Endothelial cell (in vitro differentiated cells): ENCODE measurements around the gene TAS2R60. TPM values are rescaled to one million over a fixed set of nuclear protein-coding genes. Genes with fewer than 3 reads are reported as not detected.

Source experiments
- DNase-seq: peaks from one replicate; pipeline ENCODE4 v3.0.0; 2021; ENCODE audit warnings: low spot score
- H3K27ac Mint-ChIP-seq: one replicate; pipeline ENCODE4 v1.8.0; 2021; ENCODE audit warnings: mixed read lengths, inconsistent platforms; ENCODE audit not compliant: unreplicated experiment
- H3K27me3 Mint-ChIP-seq: one replicate; pipeline ENCODE4 v1.8.0; 2021; ENCODE audit warnings: mild to moderate bottlenecking, moderate library complexity, mixed read lengths, inconsistent platforms; ENCODE audit not compliant: unreplicated experiment
- H3K36me3 Mint-ChIP-seq: one replicate; pipeline ENCODE4 v1.8.0; 2021; ENCODE audit warnings: mild to moderate bottlenecking, low read depth, mixed read lengths, inconsistent platforms; ENCODE audit not compliant: unreplicated experiment
- H3K4me1 Mint-ChIP-seq: one replicate; pipeline ENCODE4 v1.8.0; 2021; ENCODE audit warnings: mild to moderate bottlenecking, mixed read lengths, inconsistent platforms; ENCODE audit not compliant: unreplicated experiment
- H3K4me3 Mint-ChIP-seq: one replicate; pipeline ENCODE4 v1.8.0; 2021; ENCODE audit warnings: mild to moderate bottlenecking, mixed read lengths, inconsistent platforms; ENCODE audit not compliant: unreplicated experiment
- H3K9me3 Mint-ChIP-seq: one replicate; pipeline ENCODE4 v1.8.0; 2021; ENCODE audit warnings: mixed read lengths, inconsistent platforms; ENCODE audit not compliant: unreplicated experiment
- CTCF ChIP-seq: fragments of 200-600 bp; sonication (generic); IDR thresholded peaks from one replicate; pipeline ENCODE4 v1.5.0; 2021; ENCODE audit warnings: antibody characterized with exemption; ENCODE audit not compliant: unreplicated experiment
- total RNA-seq: library from RNA; stranded (reverse); fragmentation: NEBNext Ultra II Directional; extraction: Animal tissue kit (Norgen Biotek cat#: 25700); gene quantifications from one replicate; pipeline ENCODE4 v1.2.1, GENCODE V29; 2021; ENCODE audit not compliant: unreplicated experiment

The TAS2R60 gene
- total RNA-seq, 1 donor from 2014 or later, result not detected

GRCh38 chr7:143408252-143408685 lies 35.0 kb upstream of the TAS2R60 start:
- Mint-ChIP-seq H3K27me3 (peaks cover 9% of the 10 kb centered on the region), H3K4me1 (peaks cover 35% of the 10 kb centered on the region), H3K27ac (no peak overlapping the region), H3K4me3 (no peak overlapping the region), H3K9me3 (no peaks in the 10 kb centered on the region), H3K36me3 (no peaks in the 10 kb centered on the region)
- TF ChIP-seq CTCF, result no peak
- DNase-seq, result no peak

GRCh38 chr7:143408686-143409561 lies 34.3 kb upstream of the TAS2R60 start, which contains the start of gene EPHA1:
Gene EPHA1, minus strand, starts transcription at chr7:143408856. Its CDS starts 51 bp downstream, at chr7:143408805.
- no peaks in the 10 kb centered on the region for H3K9me3 Mint-ChIP-seq
- no peak for DNase-seq
- peak within 1 kb of the TSS; percentile 85 for H3K4me3 Mint-ChIP-seq
- H3K4me1 Mint-ChIP-seq, result peaks cover 37% of the 10 kb centered on the region
- TF ChIP-seq CTCF, result peak; percentile 17
- no peaks in the 10 kb centered on the region for H3K36me3 Mint-ChIP-seq
- peaks cover 9% of the 10 kb centered on the region for H3K27me3 Mint-ChIP-seq
- peak within 1 kb of the TSS; percentile 54 for H3K27ac Mint-ChIP-seq

GRCh38 chr7:143410521-143411004 lies 32.7 kb upstream of the TAS2R60 start:
- peaks cover 37% of the 10 kb centered on the region for H3K4me1 Mint-ChIP-seq
- no peak for TF ChIP-seq CTCF
- no peaks in the 10 kb centered on the region for H3K9me3 Mint-ChIP-seq
- H3K27me3 Mint-ChIP-seq, result peaks cover 9% of the 10 kb centered on the region
- DNase-seq, result no peak
- H3K27ac Mint-ChIP-seq, result no peak overlapping the region
- no peak overlapping the region for H3K4me3 Mint-ChIP-seq
- H3K36me3 Mint-ChIP-seq, result no peaks in the 10 kb centered on the region

- DNase-seq, result no peak
- Mint-ChIP-seq H3K27ac (no peak overlapping the region), H3K9me3 (no peaks in the 10 kb centered on the region), H3K4me1 (peaks cover 30% of the 10 kb centered on the region), H3K4me3 (no peak overlapping the region), H3K36me3 (no peaks in the 10 kb centered on the region), H3K27me3 (peaks cover 9% of the 10 kb centered on the region)
- TF ChIP-seq CTCF, result no peak
Observed at GRCh38 chr7:143411976-143412708, 31.1 kb upstream of the TAS2R60 start.
